HL-60 (cell line): Measurements from ENCODE around the gene TENM3.

Experiments
- DNase-seq, 2 experiments: peaks; one replicate each; pipeline ENCODE4 v3.0.0-alpha.2; 2010 to 2020; ENCODE audit warnings: low read depth in 1 of 2, low spot score in 1 of 2
- H3K27ac ChIP-seq: fragments of 250-450 bp; sonication (Bioruptor Pico); replicated peaks from 2 replicates; pipeline ENCODE4 v1.5.1; 2020; ENCODE audit warnings: mild to moderate bottlenecking, moderate library complexity
- H3K27me3 ChIP-seq: fragments of 250-450 bp; sonication (Bioruptor Pico); 2 replicates; pipeline ENCODE4 v1.5.1; 2021; ENCODE audit warnings: mild to moderate bottlenecking, moderate library complexity; ENCODE audit not compliant: insufficient read depth, poor library complexity, severe bottlenecking
- H3K4me3 ChIP-seq: replicated peaks from 2 replicates; pipeline ENCODE4 v1.5.1; 2011; ENCODE audit warnings: mild to moderate bottlenecking, control low read depth, low read length; ENCODE audit not compliant: insufficient read depth
- GABPA ChIP-seq: IDR thresholded peaks from 2 replicates; pipeline ENCODE4 v1.6.1; 2012; ENCODE audit warnings: low read depth
- POLR2AphosphoS5 ChIP-seq: IDR thresholded peaks from 2 replicates; pipeline ENCODE4 v1.6.1; 2012; ENCODE audit warnings: low read depth
- SPI1 ChIP-seq: IDR thresholded peaks from 2 replicates; pipeline ENCODE4 v1.6.1; 2012; ENCODE audit warnings: low read depth, mild to moderate bottlenecking, borderline replicate concordance
- TF ChIP-seq, protein P1 (sequence below): IDR thresholded peaks from 2 replicates; pipeline ENCODE4 v1.6.1; 2012; ENCODE audit warnings: low read depth; ENCODE audit not compliant: insufficient replicate concordance
- TF ChIP-seq, protein P2 (sequence below): IDR thresholded peaks from one replicate; pipeline ENCODE4 v1.5.1; 2011; ENCODE audit warnings: low read length, control low read depth, inconsistent platforms; ENCODE audit not compliant: insufficient read depth

The TENM3 gene

DNA sequence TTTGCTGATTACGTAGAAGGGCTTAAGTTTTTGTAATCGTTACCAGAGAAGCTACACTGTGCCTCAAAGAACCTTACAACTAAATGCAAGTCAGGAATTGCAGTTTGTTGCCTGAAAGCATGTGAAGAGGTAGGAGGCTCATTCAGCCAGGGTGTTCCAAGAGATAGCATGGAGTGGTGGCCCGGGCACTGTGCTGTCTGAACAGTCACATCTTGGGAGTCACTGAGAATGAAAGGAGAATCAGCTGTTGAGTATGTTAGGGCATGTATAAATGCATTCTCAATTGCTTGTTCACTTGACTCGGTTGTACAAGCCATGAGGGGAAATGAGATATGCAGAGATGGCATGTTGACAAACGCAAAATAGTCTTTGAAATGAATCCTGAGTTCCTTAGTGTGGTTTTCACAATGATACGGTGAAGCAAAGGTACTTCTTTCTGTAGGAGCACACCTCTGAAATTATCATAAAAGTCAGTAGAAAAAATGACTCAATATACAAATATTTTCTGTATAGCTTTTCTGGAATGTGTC lies 513.0 kb downstream of the TENM3 start:
- no peak for DNase-seq
- no peak overlapping the region for H3K27ac ChIP-seq
- TF ChIP-seq SPI1 (no peak), POLR2AphosphoS5 (no peak), GABPA (no peak)
- TF ChIP-seq, protein P1, sequence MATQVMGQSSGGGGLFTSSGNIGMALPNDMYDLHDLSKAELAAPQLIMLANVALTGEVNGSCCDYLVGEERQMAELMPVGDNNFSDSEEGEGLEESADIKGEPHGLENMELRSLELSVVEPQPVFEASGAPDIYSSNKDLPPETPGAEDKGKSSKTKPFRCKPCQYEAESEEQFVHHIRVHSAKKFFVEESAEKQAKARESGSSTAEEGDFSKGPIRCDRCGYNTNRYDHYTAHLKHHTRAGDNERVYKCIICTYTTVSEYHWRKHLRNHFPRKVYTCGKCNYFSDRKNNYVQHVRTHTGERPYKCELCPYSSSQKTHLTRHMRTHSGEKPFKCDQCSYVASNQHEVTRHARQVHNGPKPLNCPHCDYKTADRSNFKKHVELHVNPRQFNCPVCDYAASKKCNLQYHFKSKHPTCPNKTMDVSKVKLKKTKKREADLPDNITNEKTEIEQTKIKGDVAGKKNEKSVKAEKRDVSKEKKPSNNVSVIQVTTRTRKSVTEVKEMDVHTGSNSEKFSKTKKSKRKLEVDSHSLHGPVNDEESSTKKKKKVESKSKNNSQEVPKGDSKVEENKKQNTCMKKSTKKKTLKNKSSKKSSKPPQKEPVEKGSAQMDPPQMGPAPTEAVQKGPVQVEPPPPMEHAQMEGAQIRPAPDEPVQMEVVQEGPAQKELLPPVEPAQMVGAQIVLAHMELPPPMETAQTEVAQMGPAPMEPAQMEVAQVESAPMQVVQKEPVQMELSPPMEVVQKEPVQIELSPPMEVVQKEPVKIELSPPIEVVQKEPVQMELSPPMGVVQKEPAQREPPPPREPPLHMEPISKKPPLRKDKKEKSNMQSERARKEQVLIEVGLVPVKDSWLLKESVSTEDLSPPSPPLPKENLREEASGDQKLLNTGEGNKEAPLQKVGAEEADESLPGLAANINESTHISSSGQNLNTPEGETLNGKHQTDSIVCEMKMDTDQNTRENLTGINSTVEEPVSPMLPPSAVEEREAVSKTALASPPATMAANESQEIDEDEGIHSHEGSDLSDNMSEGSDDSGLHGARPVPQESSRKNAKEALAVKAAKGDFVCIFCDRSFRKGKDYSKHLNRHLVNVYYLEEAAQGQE: no peak
- TF ChIP-seq, protein P2, sequence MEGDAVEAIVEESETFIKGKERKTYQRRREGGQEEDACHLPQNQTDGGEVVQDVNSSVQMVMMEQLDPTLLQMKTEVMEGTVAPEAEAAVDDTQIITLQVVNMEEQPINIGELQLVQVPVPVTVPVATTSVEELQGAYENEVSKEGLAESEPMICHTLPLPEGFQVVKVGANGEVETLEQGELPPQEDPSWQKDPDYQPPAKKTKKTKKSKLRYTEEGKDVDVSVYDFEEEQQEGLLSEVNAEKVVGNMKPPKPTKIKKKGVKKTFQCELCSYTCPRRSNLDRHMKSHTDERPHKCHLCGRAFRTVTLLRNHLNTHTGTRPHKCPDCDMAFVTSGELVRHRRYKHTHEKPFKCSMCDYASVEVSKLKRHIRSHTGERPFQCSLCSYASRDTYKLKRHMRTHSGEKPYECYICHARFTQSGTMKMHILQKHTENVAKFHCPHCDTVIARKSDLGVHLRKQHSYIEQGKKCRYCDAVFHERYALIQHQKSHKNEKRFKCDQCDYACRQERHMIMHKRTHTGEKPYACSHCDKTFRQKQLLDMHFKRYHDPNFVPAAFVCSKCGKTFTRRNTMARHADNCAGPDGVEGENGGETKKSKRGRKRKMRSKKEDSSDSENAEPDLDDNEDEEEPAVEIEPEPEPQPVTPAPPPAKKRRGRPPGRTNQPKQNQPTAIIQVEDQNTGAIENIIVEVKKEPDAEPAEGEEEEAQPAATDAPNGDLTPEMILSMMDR: no peak
- no peaks in the 10 kb centered on the region for H3K27me3 ChIP-seq
- H3K4me3 ChIP-seq: no peak overlapping the region

DNA sequence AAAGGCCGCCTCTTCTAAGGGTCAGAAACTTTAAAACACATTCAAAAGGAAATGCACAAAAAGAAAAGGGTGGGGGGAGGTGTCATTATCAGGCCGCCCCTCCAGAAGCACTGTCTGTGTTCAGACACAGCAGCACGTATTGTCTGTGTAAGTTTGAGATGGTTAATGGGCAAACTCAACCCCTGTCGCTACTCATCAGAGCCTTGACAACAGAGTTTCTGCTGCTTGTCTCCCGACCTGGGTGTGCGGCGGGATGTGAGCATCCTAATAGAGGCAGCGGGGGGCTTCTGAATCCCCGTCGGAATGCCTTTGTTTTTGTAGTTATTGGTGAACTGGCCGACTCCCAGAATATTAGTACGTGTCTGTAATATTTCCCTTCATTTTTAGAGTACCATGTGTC lies 515.1 kb downstream of the TENM3 start:
- no peaks in the 10 kb centered on the region for H3K27me3 ChIP-seq
- H3K27ac ChIP-seq: no peak overlapping the region
- no peak overlapping the region for H3K4me3 ChIP-seq
- no peak for DNase-seq
- TF ChIP-seq SPI1: no peak
- TF ChIP-seq POLR2AphosphoS5: no peak

DNA sequence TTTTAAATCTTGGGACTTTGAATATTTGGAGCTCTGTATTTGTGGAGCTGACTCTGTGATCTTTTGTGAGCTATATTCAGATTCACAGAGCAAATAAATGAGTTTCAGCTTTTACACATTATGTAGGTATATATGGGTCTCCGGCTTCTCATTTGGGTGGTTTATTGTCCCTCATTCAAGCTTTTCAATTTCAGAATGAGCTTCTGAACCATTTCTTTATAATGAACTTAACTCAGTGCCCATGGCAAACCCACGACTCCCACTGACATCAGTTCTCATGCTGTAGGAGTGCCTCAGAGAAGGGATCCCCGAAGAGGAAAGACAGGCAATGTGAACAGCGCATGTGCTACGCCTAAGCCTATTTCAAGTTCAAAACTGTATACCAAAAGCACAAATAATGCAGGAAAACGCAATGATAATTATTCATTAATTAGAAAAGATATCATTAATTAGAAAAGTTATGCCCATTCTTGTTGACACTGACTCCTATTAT lies 517.4 kb downstream of the TENM3 start:
- Histone ChIP-seq H3K4me3 (no peak overlapping the region), H3K27ac (no peak overlapping the region), H3K27me3 (no peaks in the 10 kb centered on the region)
- TF ChIP-seq, protein P2: no peak
- TF ChIP-seq SPI1: no peak
- TF ChIP-seq GABPA: no peak
- TF ChIP-seq, protein P1: no peak
- no peak for TF ChIP-seq POLR2AphosphoS5
- no peak for DNase-seq

DNA sequence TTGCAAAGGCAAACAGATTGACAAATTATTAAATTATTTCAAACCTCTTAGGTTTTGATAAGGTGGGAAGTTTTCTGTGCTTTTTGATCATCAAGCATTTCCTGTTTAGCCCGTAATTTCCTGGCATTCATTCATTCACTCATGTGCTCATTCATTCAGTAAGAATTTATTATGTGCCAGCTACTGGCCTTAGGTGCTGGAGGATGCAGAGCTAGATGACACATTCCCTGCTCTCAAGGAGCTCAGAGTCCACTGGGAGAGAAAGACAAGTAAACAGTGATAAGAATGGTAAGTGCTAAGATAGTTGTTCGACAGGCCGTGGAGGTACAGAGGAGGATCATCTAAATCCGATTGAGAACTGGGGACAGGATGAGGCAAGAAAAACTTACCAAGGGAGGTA lies 520.9 kb downstream of the TENM3 start:
- H3K27me3 ChIP-seq: no peaks in the 10 kb centered on the region
- TF ChIP-seq POLR2AphosphoS5: no peak
- no peak for TF ChIP-seq SPI1
- TF ChIP-seq, protein P2: no peak
- TF ChIP-seq GABPA: no peak
- TF ChIP-seq, protein P1: no peak
- H3K4me3 ChIP-seq: no peak overlapping the region
- no peak overlapping the region for H3K27ac ChIP-seq
- no peak for DNase-seq
